ENCODE results near the gene PTCD1. TPM values are rescaled to one million over a fixed set of nuclear protein-coding genes. Genes with fewer than 3 reads are reported as not detected.

PTCD1 gene
- total RNA-seq, 1 experiment from 2014 or later: 7.3 TPM

- DNase-seq (ENCODE audit: low read depth in 1 of 2, low spot score in 2 of 2): no peak
- peak overlapping the region; percentile 100 for H3K27ac ChIP-seq
- no peaks in the 10 kb centered on the region for H3K27me3 ChIP-seq (replicated peaks)
- H3K36me3 ChIP-seq: peaks cover 76% of the 10 kb centered on the region
- peaks cover 9% of the 10 kb centered on the region for H3K4me1 ChIP-seq (replicated peaks)
- H3K9me3 ChIP-seq (replicated peaks): no peaks in the 10 kb centered on the region
- H3K4me3 ChIP-seq: peak overlapping the region; percentile 91
Observed at GRCh38 chr7:99409192-99409572, 29.4 kb downstream of the PTCD1 start.

GRCh38 chr7:99408379-99409191 lies 30.0 kb downstream of the PTCD1 start, which contains the start of the genes BUD31 and PDAP1:
TSS of gene BUD31 (plus strand) at chr7:99408969. CDS start at chr7:99411093, 2,124 bp downstream.
TSS of gene PDAP1 (minus strand) at chr7:99408597. CDS start at chr7:99408548, 49 bp downstream.
- peaks cover 76% of the 10 kb centered on the region for H3K36me3 ChIP-seq
- no peaks in the 10 kb centered on the region for H3K27me3 ChIP-seq (replicated peaks)
- peak within 1 kb of the TSS; percentile 100 for H3K27ac ChIP-seq
- peaks cover 9% of the 10 kb centered on the region for H3K4me1 ChIP-seq (replicated peaks)
- peak; percentile 95 to 99 for DNase-seq (ENCODE audit: low read depth in 1 of 2, low spot score in 2 of 2)
- H3K4me3 ChIP-seq: peak within 1 kb of the TSS; percentile 91
- H3K9me3 ChIP-seq (replicated peaks): no peaks in the 10 kb centered on the region

GRCh38 chr7:99407872-99408378 lies 30.7 kb downstream of the PTCD1 start:
- Histone ChIP-seq H3K36me3 (peaks cover 76% of the 10 kb centered on the region), H3K9me3 (replicated peaks) (no peaks in the 10 kb centered on the region), H3K4me1 (replicated peaks) (peaks cover 9% of the 10 kb centered on the region), H3K4me3 (peak overlapping the region; percentile 91), H3K27ac (peak overlapping the region; percentile 100), H3K27me3 (replicated peaks) (no peaks in the 10 kb centered on the region)
- peak in 1 of 2 experiments; percentile 70 for DNase-seq (ENCODE audit: low read depth in 1 of 2, low spot score in 2 of 2)

GRCh38 chr7:99406557-99406956 lies 32.0 kb downstream of the PTCD1 start:
- H3K4me1 ChIP-seq (replicated peaks): peaks cover 9% of the 10 kb centered on the region
- H3K27ac ChIP-seq: no peak overlapping the region
- DNase-seq (ENCODE audit: low read depth in 1 of 2, low spot score in 2 of 2): no peak
- no peaks in the 10 kb centered on the region for H3K9me3 ChIP-seq (replicated peaks)
- H3K4me3 ChIP-seq: peak overlapping the region; percentile 91
- H3K27me3 ChIP-seq (replicated peaks): no peaks in the 10 kb centered on the region
- H3K36me3 ChIP-seq: peaks cover 76% of the 10 kb centered on the region

- no peak overlapping the region for H3K27ac ChIP-seq
- H3K36me3 ChIP-seq: peaks cover 76% of the 10 kb centered on the region
- peaks cover 9% of the 10 kb centered on the region for H3K4me1 ChIP-seq (replicated peaks)
- no peaks in the 10 kb centered on the region for H3K9me3 ChIP-seq (replicated peaks)
- DNase-seq (ENCODE audit: low read depth in 1 of 2, low spot score in 2 of 2): no peak
- no peak overlapping the region for H3K4me3 ChIP-seq
- no peaks in the 10 kb centered on the region for H3K27me3 ChIP-seq (replicated peaks)
Observed at GRCh38 chr7:99404977-99405320, 33.6 kb downstream of the PTCD1 start.

- H3K4me1 ChIP-seq (replicated peaks): peaks cover 9% of the 10 kb centered on the region
- H3K27ac ChIP-seq: no peak overlapping the region
- DNase-seq (ENCODE audit: low read depth in 1 of 2, low spot score in 2 of 2): no peak
- H3K4me3 ChIP-seq: no peak overlapping the region
- no peaks in the 10 kb centered on the region for H3K9me3 ChIP-seq (replicated peaks)
- no peaks in the 10 kb centered on the region for H3K27me3 ChIP-seq (replicated peaks)
- peaks cover 80% of the 10 kb centered on the region for H3K36me3 ChIP-seq
Observed at GRCh38 chr7:99404235-99404976, 34.2 kb downstream of the PTCD1 start.

GRCh38 chr7:99403764-99404163 lies 34.8 kb downstream of the PTCD1 start:
- Histone ChIP-seq H3K36me3 (peaks cover 83% of the 10 kb centered on the region), H3K27me3 (replicated peaks) (no peaks in the 10 kb centered on the region), H3K9me3 (replicated peaks) (no peaks in the 10 kb centered on the region), H3K27ac (no peak overlapping the region), H3K4me3 (no peak overlapping the region), H3K4me1 (replicated peaks) (peaks cover 9% of the 10 kb centered on the region)
- DNase-seq (ENCODE audit: low read depth in 1 of 2, low spot score in 2 of 2): no peak

- Histone ChIP-seq H3K27ac (no peak overlapping the region), H3K9me3 (replicated peaks) (no peaks in the 10 kb centered on the region), H3K27me3 (replicated peaks) (no peaks in the 10 kb centered on the region), H3K36me3 (peaks cover 88% of the 10 kb centered on the region), H3K4me3 (no peak overlapping the region), H3K4me1 (replicated peaks) (peaks cover 9% of the 10 kb centered on the region)
- no peak for DNase-seq (ENCODE audit: low read depth in 1 of 2, low spot score in 2 of 2)
Observed at GRCh38 chr7:99402854-99403253, 35.7 kb downstream of the PTCD1 start.

- no peaks in the 10 kb centered on the region for H3K9me3 ChIP-seq (replicated peaks)
- H3K36me3 ChIP-seq: peaks cover 95% of the 10 kb centered on the region
- no peaks in the 10 kb centered on the region for H3K4me1 ChIP-seq (replicated peaks)
- no peaks in the 10 kb centered on the region for H3K27me3 ChIP-seq (replicated peaks)
- DNase-seq (ENCODE audit: low read depth in 1 of 2, low spot score in 2 of 2): no peak
- H3K27ac ChIP-seq: no peak overlapping the region
- no peak overlapping the region for H3K4me3 ChIP-seq
Observed at GRCh38 chr7:99399597-99399996, 39.0 kb downstream of the PTCD1 start.

- DNase-seq (ENCODE audit: low read depth in 1 of 2, low spot score in 2 of 2): no peak
- Histone ChIP-seq H3K4me1 (replicated peaks) (no peaks in the 10 kb centered on the region), H3K36me3 (peaks cover 93% of the 10 kb centered on the region), H3K9me3 (replicated peaks) (no peaks in the 10 kb centered on the region), H3K27ac (no peak overlapping the region), H3K27me3 (replicated peaks) (no peaks in the 10 kb centered on the region), H3K4me3 (no peak overlapping the region)
Observed at GRCh38 chr7:99398891-99399445, 39.6 kb downstream of the PTCD1 start.

- Histone ChIP-seq H3K9me3 (replicated peaks) (no peaks in the 10 kb centered on the region), H3K4me3 (no peak overlapping the region), H3K27ac (no peak overlapping the region), H3K4me1 (replicated peaks) (no peaks in the 10 kb centered on the region), H3K36me3 (peaks cover 96% of the 10 kb centered on the region), H3K27me3 (replicated peaks) (no peaks in the 10 kb centered on the region)
- no peak for DNase-seq (ENCODE audit: low read depth in 1 of 2, low spot score in 2 of 2)
Observed at GRCh38 chr7:99397297-99397983, 41.2 kb downstream of the PTCD1 start.

GRCh38 chr7:99396418-99397296 lies 41.9 kb downstream of the PTCD1 start:
- Histone ChIP-seq H3K36me3 (peaks cover 96% of the 10 kb centered on the region), H3K4me3 (no peak overlapping the region), H3K9me3 (replicated peaks) (no peaks in the 10 kb centered on the region), H3K4me1 (replicated peaks) (no peaks in the 10 kb centered on the region), H3K27ac (no peak overlapping the region), H3K27me3 (replicated peaks) (no peaks in the 10 kb centered on the region)
- DNase-seq (ENCODE audit: low read depth in 1 of 2, low spot score in 2 of 2): no peak

Data from SJSA1 (cell line).